GM19043 (cell line): ENCODE data around the gene REPS2.

Experiments
- ATAC-seq: cut with Tn5 transposase; IDR thresholded peaks from one replicate; pipeline ENCODE4 v1.9.1; 2021; ENCODE audit warnings: low read depth; ENCODE audit not compliant: unreplicated experiment

Gene REPS2

DNA sequence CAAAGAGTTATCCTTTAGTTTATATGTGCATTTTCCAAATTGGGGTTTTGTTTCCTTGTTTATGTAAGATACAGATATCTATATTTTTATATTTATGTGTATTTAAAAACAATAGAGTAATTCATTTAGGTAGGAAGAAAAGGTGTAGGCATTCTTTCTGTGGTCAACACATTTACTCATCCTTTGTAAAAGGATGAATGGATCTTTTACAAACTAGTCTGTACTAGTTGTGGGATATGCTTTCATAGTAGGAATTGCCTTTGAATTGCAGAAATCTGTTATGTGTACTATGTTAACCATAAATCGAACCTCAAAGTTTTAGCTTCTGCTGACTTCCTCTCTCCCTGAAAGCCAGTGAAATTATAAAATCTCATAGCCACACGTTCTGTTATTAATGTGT, 128.5 kb downstream of the REPS2 start:
- ATAC-seq = no peak

DNA sequence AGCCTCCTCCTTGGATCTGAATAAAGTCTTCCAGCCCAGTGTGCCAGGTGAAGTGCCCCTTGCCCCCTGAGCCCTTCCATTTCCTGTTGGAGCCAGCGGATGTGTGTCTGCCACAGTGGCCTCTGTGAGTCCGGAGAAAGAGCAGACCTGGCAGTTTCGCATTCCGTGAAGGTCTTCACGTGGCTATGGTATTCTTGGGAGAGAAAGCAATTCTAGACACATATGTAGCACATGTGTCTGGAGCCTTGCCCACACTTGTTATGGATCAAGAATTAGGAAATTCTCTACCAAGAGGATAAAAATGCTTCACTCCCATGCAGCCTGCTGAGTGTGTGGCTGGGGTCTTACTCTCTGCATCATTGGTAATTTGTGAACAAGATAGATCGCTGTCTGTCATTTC, 130.9 kb downstream of the REPS2 start:
- ATAC-seq = no peak

DNA sequence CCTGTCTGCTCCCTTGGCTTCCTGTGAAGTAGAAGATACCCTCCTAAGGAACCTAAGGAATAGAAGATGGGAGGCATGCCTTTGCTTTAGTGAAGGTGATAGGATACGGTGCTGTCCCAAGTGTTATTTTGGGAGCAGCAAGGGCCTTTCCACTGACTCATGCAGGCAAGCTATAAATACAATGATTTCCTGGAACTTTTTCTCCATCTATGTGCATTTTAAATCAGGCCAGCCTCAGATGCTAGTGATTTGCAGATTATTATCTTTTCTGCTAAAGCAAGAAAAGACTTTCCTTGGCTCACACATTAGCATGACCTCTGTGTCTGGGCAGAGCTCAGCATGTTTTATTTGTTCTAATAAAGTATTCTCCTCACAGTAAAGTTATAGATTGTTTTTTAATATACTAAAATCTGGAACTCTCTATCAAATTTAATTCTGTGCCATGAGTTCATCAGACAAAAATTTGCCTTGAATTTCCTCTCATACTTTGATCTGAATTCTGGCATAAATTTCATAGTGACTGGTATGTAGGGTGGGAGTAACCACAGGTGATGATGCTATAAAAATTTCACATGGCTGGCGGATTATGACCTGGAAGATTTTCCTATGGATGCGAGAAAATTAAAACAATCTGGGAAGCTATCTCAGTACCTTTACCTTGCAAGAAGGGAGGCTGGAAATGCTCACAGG, 131.7 kb downstream of the REPS2 start:
- ATAC-seq = no peak

- ATAC-seq = no peak
These were observed 135.1 kb downstream of the REPS2 start for GRCh38 chrX:17081511-17081910.

DNA sequence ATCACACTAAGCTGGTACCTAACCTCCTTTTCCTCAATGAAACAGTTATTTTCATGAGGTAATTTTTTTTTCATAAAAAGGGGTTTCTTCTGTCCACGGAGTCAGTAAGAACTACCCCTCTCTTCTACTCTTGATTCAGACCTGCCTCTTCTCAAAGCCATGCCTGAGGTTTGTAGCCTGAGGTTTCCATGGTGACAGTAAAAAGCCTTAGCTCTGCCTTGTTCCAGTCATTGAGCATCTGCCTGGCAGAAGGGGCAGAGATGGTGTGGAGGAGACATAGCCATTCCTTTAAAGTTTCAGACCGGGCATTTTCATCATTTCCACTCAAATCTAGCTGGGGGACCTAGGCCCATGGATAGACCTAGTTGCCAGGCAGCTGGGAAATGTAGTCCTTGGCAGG, 135.5 kb downstream of the REPS2 start:
- ATAC-seq = no peak

- ATAC-seq = no peak
These were observed 136.4 kb downstream of the REPS2 start for GRCh38 chrX:17082831-17083230.

DNA sequence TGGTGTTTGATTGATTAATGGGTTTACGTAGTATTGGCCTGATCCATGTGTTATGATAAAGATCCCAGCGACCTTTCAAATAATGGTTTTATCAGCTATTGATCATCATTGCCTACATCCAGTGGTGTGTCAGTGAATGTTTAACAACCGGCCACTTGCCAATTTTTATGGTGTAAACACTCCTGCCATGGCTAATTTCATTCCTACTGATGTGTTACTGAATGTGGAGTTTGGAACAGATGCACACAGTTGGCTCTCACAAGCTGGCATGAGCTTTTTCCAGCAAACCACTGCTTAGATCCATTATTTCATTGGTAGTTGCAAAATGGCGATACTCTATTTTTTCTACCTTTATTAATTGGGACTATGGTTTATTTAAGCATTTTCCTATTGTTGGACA, 139.9 kb downstream of the REPS2 start:
- no peak for ATAC-seq

DNA sequence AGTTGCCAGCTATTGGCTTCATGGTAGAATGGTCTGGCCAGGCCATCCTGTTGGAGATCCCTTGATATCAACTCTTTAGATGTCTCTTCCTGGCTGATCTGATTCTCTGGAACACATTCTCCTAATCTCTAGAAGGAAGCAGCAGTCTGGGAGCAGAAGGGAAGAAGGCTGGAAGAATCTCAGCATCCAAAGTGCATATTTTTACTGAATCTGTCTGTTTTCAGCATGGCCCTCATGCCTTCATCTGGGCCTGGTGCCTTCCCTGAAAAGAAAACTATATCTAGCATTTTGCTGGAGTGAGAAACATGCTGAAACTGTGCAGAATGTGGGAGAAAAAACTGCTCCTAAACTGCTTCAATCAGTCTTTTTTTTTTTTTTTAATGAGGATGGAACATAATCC, 148.7 kb downstream of the REPS2 start:
- no peak for ATAC-seq

GRCh38 chrX:17098516-17099247, 152.2 kb downstream of the REPS2 start:
- ATAC-seq = no peak

DNA sequence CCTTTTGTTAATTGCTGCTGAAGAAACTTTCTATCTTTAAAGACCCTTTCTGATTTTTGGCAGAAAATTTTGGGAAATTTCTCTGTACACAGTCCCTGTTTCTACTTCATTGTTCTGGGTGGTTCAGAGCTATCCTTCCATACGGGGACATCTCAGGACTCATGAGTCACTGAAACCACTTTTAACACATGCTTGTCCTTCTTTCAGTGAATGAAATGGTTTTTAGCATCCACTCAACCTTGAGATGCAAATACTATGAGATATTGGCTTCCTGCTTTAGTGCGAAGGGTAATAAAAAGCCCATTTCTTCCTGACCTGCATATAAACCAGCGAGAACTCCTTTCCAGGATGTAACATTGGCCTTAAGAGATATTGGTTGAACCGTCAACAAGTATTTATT, 158.0 kb downstream of the REPS2 start:
- peak; percentile 61 for ATAC-seq

DNA sequence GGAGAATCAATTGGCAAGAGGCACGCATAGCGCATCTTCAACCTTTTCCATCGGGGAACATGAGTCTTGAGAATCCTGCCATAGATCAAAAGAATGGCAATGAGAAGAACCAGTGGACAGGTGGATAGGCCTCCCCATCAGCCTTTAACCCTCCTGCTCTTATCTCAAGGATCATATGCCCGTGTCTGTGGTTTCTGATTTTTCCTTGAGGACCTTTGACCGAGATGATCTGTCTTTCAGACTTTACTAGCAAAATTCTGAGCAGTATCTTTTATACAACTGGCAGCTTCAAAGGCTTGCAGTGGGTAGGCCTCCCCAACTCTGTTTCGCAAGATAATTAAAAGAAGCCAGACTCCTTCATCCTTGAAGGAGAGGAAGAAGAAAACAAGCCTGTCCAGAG, 174.4 kb downstream of the REPS2 start:
- no peak for ATAC-seq

GRCh38 chrX:17154001-17154400, 207.5 kb downstream of the REPS2 start:
- ATAC-seq = no peak

- ATAC-seq = no peak
These were observed 214.5 kb downstream of the REPS2 start for GRCh38 chrX:17160975-17161374.

DNA sequence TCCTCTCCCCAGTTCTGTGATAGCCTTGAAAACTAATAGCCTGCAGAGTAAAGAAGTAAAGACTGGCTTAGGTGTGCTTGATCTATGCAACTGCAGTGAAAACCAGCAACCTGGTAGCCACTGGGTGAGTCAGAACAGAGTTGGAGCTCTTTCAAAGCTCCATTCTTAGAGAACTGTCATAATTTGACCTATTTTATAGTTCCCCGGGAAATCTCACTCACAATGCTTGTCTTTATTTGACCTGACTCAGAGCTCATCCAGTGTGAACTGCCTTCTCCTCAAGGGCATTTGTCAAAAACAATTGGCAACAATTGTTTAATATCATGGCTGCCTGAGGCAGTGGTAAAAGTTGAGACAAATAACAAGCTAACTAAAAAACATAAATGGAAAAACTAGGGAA, 215.5 kb downstream of the REPS2 start:
- no peak for ATAC-seq

- ATAC-seq = no peak
These were observed 217.6 kb downstream of the REPS2 start for GRCh38 chrX:17164079-17164478.

DNA sequence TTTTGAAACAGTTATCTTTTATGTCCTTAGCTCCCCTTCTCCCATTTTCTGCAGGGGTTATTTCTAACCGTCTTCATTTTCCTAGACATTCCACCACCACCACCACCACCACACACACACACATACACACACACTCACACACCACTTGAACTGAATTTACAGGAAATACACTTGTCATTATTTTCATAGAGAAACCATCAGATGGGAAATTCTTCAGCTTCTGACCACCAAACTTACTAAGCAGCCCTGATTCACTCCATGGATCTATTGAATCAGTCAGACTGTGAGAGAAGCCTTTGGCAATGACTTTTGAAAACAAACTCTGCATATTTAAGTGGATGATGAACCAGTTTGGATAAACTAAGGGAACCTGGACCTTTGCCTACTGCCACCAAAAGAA, 218.5 kb downstream of the REPS2 start:
- ATAC-seq = no peak

DNA sequence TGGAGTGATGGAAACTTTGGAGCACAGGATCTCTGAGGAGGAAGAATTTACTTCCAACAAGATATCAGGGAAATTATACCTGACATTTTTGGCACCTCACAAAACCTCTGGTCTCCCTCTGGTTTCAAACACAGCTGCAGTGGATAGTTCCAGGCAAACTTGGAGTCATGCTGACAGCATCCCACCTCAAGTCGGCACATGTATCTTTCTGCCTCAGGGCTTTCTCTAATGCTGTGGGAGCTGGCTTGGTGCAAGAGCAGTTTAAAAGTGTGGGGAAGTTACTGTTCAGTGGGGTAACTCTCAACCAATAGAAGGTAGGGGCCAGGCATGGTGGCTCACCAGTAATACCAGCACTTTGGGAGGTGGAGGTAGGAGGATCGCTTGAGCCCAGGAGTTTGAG, 221.5 kb downstream of the REPS2 start:
- no peak for ATAC-seq

GRCh38 chrX:17170973-17171372, 224.5 kb downstream of the REPS2 start:
- ATAC-seq = no peak

DNA sequence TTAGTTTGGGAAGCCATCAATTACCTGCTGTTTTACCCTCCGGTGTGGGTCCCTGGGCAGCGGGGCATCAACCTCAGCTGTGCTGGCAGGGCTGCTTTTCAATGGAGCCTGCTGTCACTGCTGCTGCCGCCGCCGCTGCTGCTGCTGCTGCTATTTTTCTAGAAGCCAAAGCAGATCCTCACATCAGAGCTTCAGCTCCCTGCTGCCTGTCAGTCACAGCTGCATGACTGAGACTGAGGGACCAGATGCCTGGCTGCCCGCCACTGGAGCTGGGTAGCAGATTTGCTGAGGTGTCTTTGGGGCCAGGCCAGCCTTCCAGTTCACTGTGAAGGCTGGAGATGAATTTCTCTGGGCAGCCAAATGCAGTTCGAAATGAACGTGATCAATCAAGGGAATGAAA, 228.2 kb downstream of the REPS2 start:
- no peak for ATAC-seq

- ATAC-seq = no peak
These were observed 235.9 kb downstream of the REPS2 start for GRCh38 chrX:17182317-17182716.

GRCh38 chrX:17183566-17183965, 237.1 kb downstream of the REPS2 start:
- no peak for ATAC-seq

DNA sequence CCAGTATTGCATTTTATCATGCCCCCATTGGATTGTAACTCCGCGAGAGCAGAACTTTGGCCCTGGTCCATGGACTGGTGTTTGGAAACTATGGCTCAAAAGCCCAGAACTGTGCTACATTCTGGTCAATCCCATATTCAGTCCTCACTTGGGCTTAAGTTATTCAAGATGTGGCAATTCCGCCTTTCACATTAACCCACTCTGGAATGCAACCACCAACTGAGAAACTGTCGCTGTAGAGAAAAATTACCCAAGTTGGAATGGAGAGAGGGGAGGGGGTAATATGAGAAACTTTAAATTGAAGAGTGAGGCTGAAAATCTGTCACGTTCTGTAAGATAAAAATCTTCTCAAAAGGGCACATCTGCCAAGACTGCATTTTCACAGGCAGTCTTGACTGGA, 239.0 kb downstream of the REPS2 start:
- ATAC-seq = no peak
